K562 (cell line): Measurements from ENCODE around the gene FOSL1. TPM values are rescaled to one million over a fixed set of nuclear protein-coding genes. Genes with fewer than 3 reads are reported as not detected.

ENCODE experiments used
- AFF4 ChIP-seq: sonication (generic); formaldehyde crosslinking; IDR thresholded peaks from 2 replicates; pipeline ENCODE4 v1.8.0; 2023; ENCODE audit warnings: mild to moderate bottlenecking, missing genetic modification reagents
- GABPA ChIP-seq: fragments of 200-800 bp; sonication (Bioruptor generic); conservative IDR thresholded peaks from 2 replicates; pipeline ENCODE4 v1.6.1; 2016; ENCODE audit warnings: low read depth, missing genetic modification characterization, missing compliant biosample characterization
- MTA1 ChIP-seq: fragments of 450-650 bp; IDR thresholded peaks from 2 replicates; pipeline ENCODE4 v1.6.1; 2017; ENCODE audit warnings: borderline replicate concordance
- NR1H2 ChIP-seq: sonication (generic); formaldehyde crosslinking; IDR thresholded peaks from 2 replicates; pipeline ENCODE4 v1.4.0; 2020; ENCODE audit warnings: mild to moderate bottlenecking, missing genetic modification reagents
- PHB ChIP-seq: fragments of 250-450 bp; sonication (Bioruptor Pico); IDR thresholded peaks from 2 replicates; pipeline ENCODE4 v1.5.0; 2021
- PHTF2 ChIP-seq: fragments of 250-450 bp; sonication (Bioruptor Pico); IDR thresholded peaks from 2 replicates; pipeline ENCODE4 v1.5.0; 2021; ENCODE audit warnings: mild to moderate bottlenecking
- RFX7 ChIP-seq: fragments of 250-450 bp; sonication (Bioruptor Pico); IDR thresholded peaks from 2 replicates; pipeline ENCODE4 v1.5.1; 2021; ENCODE audit warnings: mild to moderate bottlenecking
- RNF2 ChIP-seq: sonication (generic); IDR thresholded peaks from 2 replicates; pipeline ENCODE4 v1.6.1; 2016
- SNRNP70 ChIP-seq: fragments of 200-400 bp; formaldehyde crosslinking; optimal IDR thresholded peaks from 2 replicates; pipeline ENCODE3; 2017; ENCODE audit warnings: low read depth, low read length
- SRSF9 ChIP-seq: fragments of 200-400 bp; formaldehyde crosslinking; IDR thresholded peaks from 2 replicates; pipeline ENCODE4 v1.6.1; 2017; ENCODE audit warnings: low read depth, low read length, borderline replicate concordance
- TRIM24 ChIP-seq, 2 experiments: fragments of 450-650 bp; IDR thresholded peaks; 2 replicates each; pipeline ENCODE4 v1.6.1; 2016
- YY1 ChIP-seq, 3 experiments: IDR thresholded peaks; 2 replicates each; pipeline ENCODE4 v1.6.1; 2011; ENCODE audit warnings: low read length in 2 of 3, mild to moderate bottlenecking in 2 of 3, moderate library complexity in 2 of 3, borderline replicate concordance in 1 of 3, control low read depth in 1 of 3, low read depth in 1 of 3; ENCODE audit not compliant: insufficient read depth in 3 of 3, insufficient replicate concordance in 2 of 3, control insufficient read depth in 1 of 3, insufficient read length in 1 of 3; ENCODE audit errors: extremely low read depth in 1 of 3
- ZFP30 ChIP-seq: fragments of 250-450 bp; sonication (Bioruptor Pico); IDR thresholded peaks from 2 replicates; pipeline ENCODE4 v1.8.0; 2022; ENCODE audit warnings: moderate library complexity, mild to moderate bottlenecking, inconsistent platforms, borderline replicate concordance
- ZFX ChIP-seq: sonication (generic); formaldehyde crosslinking; IDR thresholded peaks from 2 replicates; pipeline ENCODE4 v1.8.0; 2022; ENCODE audit warnings: mild to moderate bottlenecking, missing genetic modification reagents, moderate library complexity
- ZNF133 ChIP-seq: fragments of 250-450 bp; sonication (Bioruptor Pico); IDR thresholded peaks from 2 replicates; pipeline ENCODE4 v1.4.0; 2020; ENCODE audit warnings: mild to moderate bottlenecking
- ZNF280A ChIP-seq: fragments of 450-650 bp; IDR thresholded peaks from 2 replicates; pipeline ENCODE4 v1.6.1; 2018; ENCODE audit warnings: mild to moderate bottlenecking, low read depth; ENCODE audit not compliant: partially characterized antibody
- ZNF644 ChIP-seq: fragments of 200-800 bp; sonication (Bioruptor generic); IDR thresholded peaks from 2 replicates; pipeline ENCODE4 v1.6.1; 2016; ENCODE audit warnings: low read depth, missing genetic modification characterization, missing compliant biosample characterization
- ZNF668 ChIP-seq: fragments of 250-450 bp; sonication (Bioruptor Pico); IDR thresholded peaks from 2 replicates; pipeline ENCODE4 v1.8.0; 2022; ENCODE audit warnings: mild to moderate bottlenecking, inconsistent platforms
- polyA plus RNA-seq, 8 experiments: library from polyadenylated mRNA; depleted of rRNA in 4 of 8; stranded (reverse) in 5 of 8; unstranded in 3 of 8; fragments of >200 nt; fragmentation: Nextera tagmentation in 2 of 8; fragmentation: Illumina TruSeq in 1 of 8; extraction: Ambion mirVana in 2 of 8; extraction: Trizol in 1 of 8; gene quantifications; 2 replicates each; pipeline versions ENCODE4 v1.2.1 to v1.2.3, GENCODE V29; 2011 to 2014; ENCODE audit warnings: inconsistent platforms in 1 of 8, missing spikeins in 1 of 8
- total RNA-seq, 7 experiments: library from RNA; depleted of rRNA in 6 of 7; stranded (reverse); fragments of >200 nt in 6 of 7; fragmentation: Illumina TruSeq in 2 of 7; extraction: Trizol in 2 of 7; gene quantifications; 2 replicates each; pipeline versions ENCODE4 v1.2.1 to v1.2.3, GENCODE V29; 2011 to 2021; ENCODE audit warnings: low replicate concordance in 1 of 7
- TF ChIP-seq, protein P1 (sequence below): fragments of 250-450 bp; sonication (Bioruptor Pico); IDR thresholded peaks from 2 replicates; pipeline ENCODE4 v1.4.0; 2020; ENCODE audit warnings: borderline replicate concordance

The FOSL1 gene
- total and polyA plus RNA-seq, 9 of the 15 experiments (the other 6 are each of a cell fraction or from before 2014, with no cell fraction given): 3.5 to 39.6 (median 10.0) TPM

DNA sequence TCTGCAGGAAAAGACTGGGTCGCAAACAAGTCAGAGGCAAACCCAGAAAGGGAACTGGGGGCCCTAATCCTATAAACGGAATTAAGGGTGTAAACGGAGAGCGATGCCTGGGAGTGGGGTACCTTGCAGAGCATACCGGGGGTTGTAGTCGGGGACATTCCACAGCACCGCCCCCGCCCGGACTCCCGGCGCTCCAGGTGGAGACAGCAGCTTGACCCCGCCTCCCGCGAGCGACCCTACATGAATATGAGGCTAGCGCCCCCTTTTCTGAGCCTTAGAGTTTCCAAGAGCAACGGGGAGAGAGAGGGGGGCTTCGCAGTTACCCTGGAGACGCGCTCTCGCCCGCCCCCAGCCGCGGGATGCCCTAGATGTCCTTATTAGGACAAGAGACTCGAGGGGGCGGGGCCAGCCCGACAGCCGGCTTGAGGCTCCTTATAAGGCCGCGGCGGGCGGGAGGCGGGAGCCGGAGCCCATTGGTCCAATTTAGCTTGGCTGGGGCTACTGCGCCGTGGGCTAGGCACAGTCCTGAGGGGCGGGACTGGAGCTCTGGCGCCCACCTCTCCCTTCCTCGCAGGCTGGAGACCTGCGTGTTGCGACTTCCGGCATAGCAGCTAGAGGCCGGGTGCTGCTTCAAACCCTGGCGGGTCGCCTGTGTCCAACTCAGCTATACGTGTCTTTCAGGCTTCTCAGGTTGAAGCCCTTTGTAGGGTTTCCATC, 40.9 kb downstream of the FOSL1 start (continued):
- TF ChIP-seq PHB (CRISPR knock-in tag) (no peak), ZFX (CRISPR knock-in tag) (no peak), TRIM24 (IDR thresholded peaks at IDR 0.05) (no peak), ZNF280A (no peak), YY1 (IDR thresholded peaks at IDR 0.05; ENCODE audit: borderline replicate concordance in 1 of 3, control insufficient read depth in 1 of 3, extremely low read depth in 1 of 3, insufficient read depth in 3 of 3, insufficient read length in 1 of 3, insufficient replicate concordance in 2 of 3, low read depth in 1 of 3, low read length in 2 of 3) (peak in 1 of 3 experiments; percentile 1), ZNF668 (CRISPR knock-in tag) (no peak), GABPA (tag) (no peak), SNRNP70 (no peak), AFF4 (no peak), ZNF644 (tag) (peak; percentile 97), ZFP30 (no peak), RFX7 (CRISPR knock-in tag) (no peak), RNF2 (peak; percentile 67; the same call in 1 of the 2 replicates), NR1H2 (no peak), PHTF2 (CRISPR knock-in tag) (no peak), SRSF9 (no peak), MTA1 (no peak), ZNF133 (CRISPR knock-in tag) (no peak)
- TF ChIP-seq, protein P1, sequence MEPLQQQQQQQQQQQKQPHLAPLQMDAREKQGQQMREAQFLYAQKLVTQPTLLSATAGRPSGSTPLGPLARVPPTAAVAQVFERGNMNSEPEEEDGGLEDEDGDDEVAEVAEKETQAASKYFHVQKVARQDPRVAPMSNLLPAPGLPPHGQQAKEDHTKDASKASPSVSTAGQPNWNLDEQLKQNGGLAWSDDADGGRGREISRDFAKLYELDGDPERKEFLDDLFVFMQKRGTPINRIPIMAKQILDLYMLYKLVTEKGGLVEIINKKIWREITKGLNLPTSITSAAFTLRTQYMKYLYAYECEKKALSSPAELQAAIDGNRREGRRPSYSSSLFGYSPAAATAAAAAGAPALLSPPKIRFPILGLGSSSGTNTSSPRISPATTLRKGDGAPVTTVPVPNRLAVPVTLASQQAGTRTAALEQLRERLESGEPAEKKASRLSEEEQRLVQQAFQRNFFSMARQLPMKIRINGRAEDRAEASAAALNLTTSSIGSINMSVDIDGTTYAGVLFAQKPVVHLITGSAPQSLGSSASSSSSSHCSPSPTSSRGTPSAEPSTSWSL (CRISPR knock-in tag): no peak
